ENCODE results near the gene TPX2.

DNA sequence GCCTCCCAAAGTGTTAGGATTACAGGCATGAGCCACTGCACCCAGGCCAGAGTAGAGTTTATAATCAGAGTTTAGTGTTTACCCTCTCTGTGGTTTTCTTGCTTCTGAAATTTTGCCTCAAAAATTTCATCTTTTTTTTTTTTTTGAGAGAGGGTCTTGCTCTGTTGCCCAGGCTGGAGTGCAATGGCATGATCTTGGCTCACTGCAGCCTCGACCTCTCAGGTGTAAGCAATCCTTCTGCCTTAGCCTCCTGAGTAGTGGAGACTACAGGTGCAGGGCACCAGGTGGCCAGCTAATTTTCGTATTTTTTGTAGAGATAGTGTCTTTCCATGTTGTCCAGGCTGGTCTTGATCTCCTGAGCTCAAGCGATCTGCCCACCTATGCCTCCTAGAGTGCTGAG is 28.7 kb downstream of the TPX2 start:
- no peak for TF ChIP-seq EZH2 (IDR thresholded peaks at IDR 0.05; ENCODE audit: insufficient read depth, poor library complexity, severe bottlenecking)
- TF ChIP-seq EZH2phosphoT487 (IDR thresholded peaks at IDR 0.05; ENCODE audit: insufficient read depth, low read depth): no peak
